Measurements from ENCODE around the gene SERPINA4. TPM values are rescaled to one million over a fixed set of nuclear protein-coding genes. Genes with fewer than 3 reads are reported as not detected.

Gene SERPINA4
- total RNA-seq, 1 experiment from 2014 or later: not detected

GRCh38 chr14:94572637-94573303, 11.5 kb downstream of the SERPINA4 start:
- H3K9me3 ChIP-seq (ENCODE audit: insufficient read depth, low read depth): no peaks in the 10 kb centered on the region
- H3K4me2 ChIP-seq: no peak overlapping the region
- no peak overlapping the region for H2AFZ ChIP-seq
- no TSS peak for BruUV-seq (replicated peaks)
- no peaks in the 10 kb centered on the region for H4K20me1 ChIP-seq (ENCODE audit: insufficient read depth)
- CTCF ChIA-PET: no interaction called here
- intact Hi-C loops (cut with micrococcal nuclease; ENCODE audit: unreplicated experiment): no loop called here
- no peaks in the 10 kb centered on the region for H3K27me3 ChIP-seq (ENCODE audit: insufficient read depth, low read depth)
- POLR2A ChIA-PET (ENCODE audit: unreplicated experiment): no interaction called here
- no peaks in the 10 kb centered on the region for H3K36me3 ChIP-seq (ENCODE audit: low read depth)
- H3K27ac ChIP-seq: no peak overlapping the region
- H3F3A ChIP-seq (ENCODE audit: insufficient read depth, low read depth): no peaks in the 10 kb centered on the region
- no peak overlapping the region for H3K4me3 ChIP-seq
- no peak for DNase-seq
- TF ChIP-seq EZH2 (IDR thresholded peaks at IDR 0.05; ENCODE audit: low read depth): no peak
- no peak for TF ChIP-seq CTCF (conservative IDR thresholded peaks at IDR 0.05)
- H3K9me2 ChIP-seq (ENCODE audit: insufficient read depth): no peaks in the 10 kb centered on the region
- H3K79me2 ChIP-seq (ENCODE audit: low read depth): no peaks in the 10 kb centered on the region
- no peaks in the 10 kb centered on the region for H3K4me1 ChIP-seq (replicated peaks; ENCODE audit: insufficient read depth)

GRCh38 chr14:94573475-94574277, 12.4 kb downstream of the SERPINA4 start:
- no peaks in the 10 kb centered on the region for H3K9me2 ChIP-seq (ENCODE audit: insufficient read depth)
- no peaks in the 10 kb centered on the region for H3K4me1 ChIP-seq (replicated peaks; ENCODE audit: insufficient read depth)
- H2AFZ ChIP-seq: no peak overlapping the region
- H3K79me2 ChIP-seq (ENCODE audit: low read depth): no peaks in the 10 kb centered on the region
- no peak overlapping the region for H3K27ac ChIP-seq
- H3K4me3 ChIP-seq: no peak overlapping the region
- H3K36me3 ChIP-seq (ENCODE audit: low read depth): no peaks in the 10 kb centered on the region
- H3K9me3 ChIP-seq (ENCODE audit: insufficient read depth, low read depth): no peaks in the 10 kb centered on the region
- no peaks in the 10 kb centered on the region for H3K27me3 ChIP-seq (ENCODE audit: insufficient read depth, low read depth)
- H4K20me1 ChIP-seq (ENCODE audit: insufficient read depth): no peaks in the 10 kb centered on the region
- intact Hi-C loops (cut with micrococcal nuclease; ENCODE audit: unreplicated experiment): no loop called here
- POLR2A ChIA-PET (ENCODE audit: unreplicated experiment): no interaction called here
- H3K4me2 ChIP-seq: no peak overlapping the region
- no peak for TF ChIP-seq EZH2 (IDR thresholded peaks at IDR 0.05; ENCODE audit: low read depth)
- H3F3A ChIP-seq (ENCODE audit: insufficient read depth, low read depth): no peaks in the 10 kb centered on the region
- CTCF ChIA-PET: no interaction called here
- no peak for DNase-seq
- BruUV-seq (replicated peaks): no TSS peak

GRCh38 chr14:94574336-94574735, 13.1 kb downstream of the SERPINA4 start:
- Histone ChIP-seq H3K9me3 (ENCODE audit: insufficient read depth, low read depth) (no peaks in the 10 kb centered on the region), H3K4me1 (replicated peaks; ENCODE audit: insufficient read depth) (no peaks in the 10 kb centered on the region), H3K27ac (no peak overlapping the region), H3K4me2 (no peak overlapping the region), H2AFZ (no peak overlapping the region), H3F3A (ENCODE audit: insufficient read depth, low read depth) (no peaks in the 10 kb centered on the region), H4K20me1 (ENCODE audit: insufficient read depth) (no peaks in the 10 kb centered on the region), H3K9me2 (ENCODE audit: insufficient read depth) (no peaks in the 10 kb centered on the region), H3K79me2 (ENCODE audit: low read depth) (no peaks in the 10 kb centered on the region), H3K36me3 (ENCODE audit: low read depth) (no peaks in the 10 kb centered on the region), H3K27me3 (ENCODE audit: insufficient read depth, low read depth) (no peaks in the 10 kb centered on the region), H3K4me3 (no peak overlapping the region)
- TF ChIP-seq EZH2 (IDR thresholded peaks at IDR 0.05; ENCODE audit: low read depth) (no peak), CTCF (conservative IDR thresholded peaks at IDR 0.05) (no peak)
- ChIA-PET POLR2A (ENCODE audit: unreplicated experiment) (no interaction called here), CTCF (no interaction called here)
- no peak for DNase-seq
- intact Hi-C loops (cut with micrococcal nuclease; ENCODE audit: unreplicated experiment): no loop called here
- BruUV-seq (replicated peaks): no TSS peak

All from PC-9 (cell line).